ENCODE measurements around the gene C20orf202. TPM values are rescaled to one million over a fixed set of nuclear protein-coding genes. Genes with fewer than 3 reads are reported as not detected.
A peak's percentile ranks its signal among the peaks of the same experiment; 100 is the strongest.

The C20orf202 gene
- total RNA-seq, 2 experiments from 2014 or later = 0.25 to 0.26 TPM

- peaks cover 26% of the 10 kb centered on the region for H3K27me3 Mint-ChIP-seq
- DNase-seq (no peak), ATAC-seq (ENCODE audit: low read depth) (no peak)
- POLR2A ChIA-PET = no interaction called here
- H3K9me3 Mint-ChIP-seq = no peaks in the 10 kb centered on the region
- no peak overlapping the region for H3K4me3 Mint-ChIP-seq
- peaks cover 6% of the 10 kb centered on the region for H3K4me1 Mint-ChIP-seq
- H3K27ac Mint-ChIP-seq = no peak overlapping the region
- H3K36me3 Mint-ChIP-seq = no peaks in the 10 kb centered on the region
Measured at GRCh38 chr20:1188347-1188746, 14.9 kb upstream of the C20orf202 start.

- Mint-ChIP-seq H3K4me3 (no peak overlapping the region), H3K36me3 (no peaks in the 10 kb centered on the region), H3K27ac (no peak overlapping the region), H3K4me1 (peaks cover 1% of the 10 kb centered on the region), H3K9me3 (no peaks in the 10 kb centered on the region), H3K27me3 (peaks cover 12% of the 10 kb centered on the region)
- ATAC-seq (ENCODE audit: low read depth) (no peak), DNase-seq (no peak)
- POLR2A ChIA-PET = no interaction called here
Measured at GRCh38 chr20:1189827-1190226, 13.4 kb upstream of the C20orf202 start.

GRCh38 chr20:1190847-1191246 is 12.4 kb upstream of the C20orf202 start:
- Mint-ChIP-seq H3K36me3 (no peaks in the 10 kb centered on the region), H3K4me1 (peaks cover under 1% of the 10 kb centered on the region), H3K27me3 (peaks cover 14% of the 10 kb centered on the region), H3K4me3 (no peak overlapping the region), H3K9me3 (peaks cover 1% of the 10 kb centered on the region), H3K27ac (no peak overlapping the region)
- POLR2A ChIA-PET = no interaction called here
- DNase-seq (no peak), ATAC-seq (ENCODE audit: low read depth) (no peak)

GRCh38 chr20:1191299-1191698 is 12.0 kb upstream of the C20orf202 start:
- Mint-ChIP-seq H3K4me3 (no peak overlapping the region), H3K27ac (no peak overlapping the region), H3K4me1 (peaks cover under 1% of the 10 kb centered on the region), H3K9me3 (peaks cover 1% of the 10 kb centered on the region), H3K36me3 (no peaks in the 10 kb centered on the region), H3K27me3 (peaks cover 15% of the 10 kb centered on the region)
- DNase-seq (no peak), ATAC-seq (ENCODE audit: low read depth) (no peak)
- POLR2A ChIA-PET = no interaction called here

- Mint-ChIP-seq H3K4me1 (peaks cover 11% of the 10 kb centered on the region), H3K9me3 (peaks cover 1% of the 10 kb centered on the region), H3K27me3 (peaks cover 7% of the 10 kb centered on the region), H3K36me3 (no peaks in the 10 kb centered on the region), H3K27ac (no peak overlapping the region), H3K4me3 (no peak overlapping the region)
- no peak for ATAC-seq (ENCODE audit: low read depth)
- no peak for DNase-seq
- POLR2A ChIA-PET = no interaction called here
Measured at GRCh38 chr20:1195226-1195625, 8.0 kb upstream of the C20orf202 start.

- Mint-ChIP-seq H3K27ac (no peak overlapping the region), H3K9me3 (peaks cover 1% of the 10 kb centered on the region), H3K36me3 (no peaks in the 10 kb centered on the region), H3K27me3 (peaks cover 5% of the 10 kb centered on the region), H3K4me1 (peaks cover 13% of the 10 kb centered on the region), H3K4me3 (no peak overlapping the region)
- POLR2A ChIA-PET = no interaction called here
- DNase-seq (no peak), ATAC-seq (ENCODE audit: low read depth) (no peak)
Measured at GRCh38 chr20:1196634-1197033, 6.6 kb upstream of the C20orf202 start.

GRCh38 chr20:1197801-1198200 is 5.5 kb upstream of the C20orf202 start:
- POLR2A ChIA-PET = no interaction called here
- DNase-seq = no peak
- Mint-ChIP-seq H3K4me1 (peaks cover 13% of the 10 kb centered on the region), H3K36me3 (no peaks in the 10 kb centered on the region), H3K4me3 (no peak overlapping the region), H3K27me3 (peaks cover 5% of the 10 kb centered on the region), H3K27ac (no peak overlapping the region), H3K9me3 (peaks cover 1% of the 10 kb centered on the region)
- ATAC-seq (ENCODE audit: low read depth) = no peak

- ATAC-seq (ENCODE audit: low read depth) (no peak), DNase-seq (no peak)
- no peaks in the 10 kb centered on the region for H3K36me3 Mint-ChIP-seq
- H3K27me3 Mint-ChIP-seq = peaks cover 5% of the 10 kb centered on the region
- no peak overlapping the region for H3K27ac Mint-ChIP-seq
- POLR2A ChIA-PET = no interaction called here
- H3K9me3 Mint-ChIP-seq = peaks cover 1% of the 10 kb centered on the region
- H3K4me3 Mint-ChIP-seq = no peak overlapping the region
- peaks cover 13% of the 10 kb centered on the region for H3K4me1 Mint-ChIP-seq
Measured at GRCh38 chr20:1198751-1199150, 4.5 kb upstream of the C20orf202 start.

GRCh38 chr20:1199212-1199873 is 3.9 kb upstream of the C20orf202 start:
- Mint-ChIP-seq H3K4me1 (peaks cover 13% of the 10 kb centered on the region), H3K27ac (peak overlapping the region; percentile 65), H3K36me3 (no peaks in the 10 kb centered on the region), H3K27me3 (peaks cover 5% of the 10 kb centered on the region), H3K9me3 (peaks cover 1% of the 10 kb centered on the region), H3K4me3 (no peak overlapping the region)
- ATAC-seq (ENCODE audit: low read depth) (no peak), DNase-seq (no peak)
- POLR2A ChIA-PET = no interaction called here

- H3K36me3 Mint-ChIP-seq = no peaks in the 10 kb centered on the region
- ATAC-seq (ENCODE audit: low read depth) = no peak
- H3K27me3 Mint-ChIP-seq = peaks cover 5% of the 10 kb centered on the region
- peaks cover 1% of the 10 kb centered on the region for H3K9me3 Mint-ChIP-seq
- H3K4me3 Mint-ChIP-seq = peak overlapping the region; percentile 20
- peaks cover 13% of the 10 kb centered on the region for H3K4me1 Mint-ChIP-seq
- POLR2A ChIA-PET = interaction anchor here (0.7 kb wide), 1 partner anchor 24 kb away, joined by 3 read pairs; no protein-coding TSS in a partner anchor
- DNase-seq = no peak
- peak overlapping the region; percentile 65 for H3K27ac Mint-ChIP-seq
Measured at GRCh38 chr20:1199964-1200363, 3.3 kb upstream of the C20orf202 start.

GRCh38 chr20:1203630-1204029 is 376 bp downstream of the C20orf202 start:
- DNase-seq = no peak
- no peak for ATAC-seq (ENCODE audit: low read depth)
- Mint-ChIP-seq H3K9me3 (no peaks in the 10 kb centered on the region), H3K4me3 (no peak overlapping the region), H3K4me1 (peaks cover 8% of the 10 kb centered on the region), H3K27me3 (no peaks in the 10 kb centered on the region), H3K36me3 (no peaks in the 10 kb centered on the region), H3K27ac (no peak overlapping the region)
- POLR2A ChIA-PET = interaction anchor here (0.6 kb wide), 1 partner anchor 230 kb away, joined by 3 read pairs; no protein-coding TSS in a partner anchor

GRCh38 chr20:1204113-1204512 is 859 bp downstream of the C20orf202 start:
- Mint-ChIP-seq H3K27me3 (peaks cover 3% of the 10 kb centered on the region), H3K36me3 (no peaks in the 10 kb centered on the region), H3K9me3 (no peaks in the 10 kb centered on the region), H3K27ac (no peak overlapping the region), H3K4me1 (peaks cover 8% of the 10 kb centered on the region), H3K4me3 (no peak overlapping the region)
- POLR2A ChIA-PET = no interaction called here
- ATAC-seq (ENCODE audit: low read depth) = no peak
- no peak for DNase-seq

- H3K36me3 Mint-ChIP-seq = no peaks in the 10 kb centered on the region
- H3K4me3 Mint-ChIP-seq = no peak overlapping the region
- H3K27ac Mint-ChIP-seq = no peak overlapping the region
- POLR2A ChIA-PET = no interaction called here
- DNase-seq = no peak
- peaks cover 8% of the 10 kb centered on the region for H3K4me1 Mint-ChIP-seq
- ATAC-seq (ENCODE audit: low read depth) = no peak
- peaks cover 8% of the 10 kb centered on the region for H3K27me3 Mint-ChIP-seq
- H3K9me3 Mint-ChIP-seq = no peaks in the 10 kb centered on the region
Measured at GRCh38 chr20:1204576-1204975, 1.3 kb downstream of the C20orf202 start.

- ATAC-seq (ENCODE audit: low read depth) = no peak
- POLR2A ChIA-PET = no interaction called here
- H3K36me3 Mint-ChIP-seq = no peaks in the 10 kb centered on the region
Measured at GRCh38 chr20:1205802-1206201, 2.5 kb downstream of the C20orf202 start.

More at GRCh38 chr20:1205802-1206201, 2.5 kb downstream of the C20orf202 start:
- Mint-ChIP-seq H3K4me1 (no peaks in the 10 kb centered on the region), H3K27me3 (peaks cover 8% of the 10 kb centered on the region), H3K4me3 (no peak overlapping the region), H3K9me3 (no peaks in the 10 kb centered on the region), H3K27ac (no peak overlapping the region)
- DNase-seq = no peak
